Iris pigment epithelial cell (primary cell): Measurements from ENCODE around the gene NDC80.
A peak's percentile ranks its signal among the peaks of the same experiment; 100 is the strongest.

Source experiments
- DNase-seq: peaks from one replicate; pipeline ENCODE4 v3.0.0-alpha.2; 2011; ENCODE audit warnings: low read depth

NDC80 gene

GRCh38 chr18:2559249-2559648 is 12.1 kb upstream of the NDC80 start:
- DNase-seq = no peak

GRCh38 chr18:2564373-2564772 is 7.0 kb upstream of the NDC80 start:
- DNase-seq = no peak

GRCh38 chr18:2568129-2568528 is 3.2 kb upstream of the NDC80 start:
- DNase-seq = no peak

- DNase-seq = no peak
Measured at GRCh38 chr18:2568605-2569004, 2.8 kb upstream of the NDC80 start.

- no peak for DNase-seq
Measured at GRCh38 chr18:2569338-2570207, 1.8 kb upstream of the NDC80 start.

- DNase-seq = peak; percentile 68
Measured at GRCh38 chr18:2570772-2571199, 571 bp upstream of the NDC80 start.

GRCh38 chr18:2572171-2572569 is 813 bp downstream of the NDC80 start:
- no peak for DNase-seq

GRCh38 chr18:2572892-2573291 is 1.5 kb downstream of the NDC80 start:
- peak; percentile 31 for DNase-seq

- DNase-seq = no peak
Measured at GRCh38 chr18:2573408-2573807, 2.1 kb downstream of the NDC80 start.

GRCh38 chr18:2587788-2588187 is 16.4 kb downstream of the NDC80 start:
- no peak for DNase-seq

GRCh38 chr18:2588666-2589344 is 17.4 kb downstream of the NDC80 start:
- no peak for DNase-seq

- no peak for DNase-seq
Measured at GRCh38 chr18:2589345-2590068, 18.1 kb downstream of the NDC80 start.

- DNase-seq = no peak
Measured at GRCh38 chr18:2590303-2590702, 18.9 kb downstream of the NDC80 start.

GRCh38 chr18:2597639-2598038 is 26.3 kb downstream of the NDC80 start:
- no peak for DNase-seq

GRCh38 chr18:2602844-2603243 is 31.5 kb downstream of the NDC80 start:
- no peak for DNase-seq

- DNase-seq = peak; percentile 41
Measured at GRCh38 chr18:2606335-2606734, 35.0 kb downstream of the NDC80 start.

- no peak for DNase-seq
Measured at GRCh38 chr18:2609604-2610003, 38.2 kb downstream of the NDC80 start.

- DNase-seq = no peak
Measured at GRCh38 chr18:2610549-2610948, 39.2 kb downstream of the NDC80 start.

- peak; percentile 19 for DNase-seq
Measured at GRCh38 chr18:2612996-2613395, 41.6 kb downstream of the NDC80 start.

GRCh38 chr18:2617401-2617998 is 46.1 kb downstream of the NDC80 start:
- no peak for DNase-seq

- DNase-seq = peak; percentile 38
Measured at GRCh38 chr18:2618009-2618408, 46.7 kb downstream of the NDC80 start.

GRCh38 chr18:2625217-2625616 is 53.9 kb downstream of the NDC80 start:
- no peak for DNase-seq
